Measurements from ENCODE around the gene NR1H3.

DNA sequence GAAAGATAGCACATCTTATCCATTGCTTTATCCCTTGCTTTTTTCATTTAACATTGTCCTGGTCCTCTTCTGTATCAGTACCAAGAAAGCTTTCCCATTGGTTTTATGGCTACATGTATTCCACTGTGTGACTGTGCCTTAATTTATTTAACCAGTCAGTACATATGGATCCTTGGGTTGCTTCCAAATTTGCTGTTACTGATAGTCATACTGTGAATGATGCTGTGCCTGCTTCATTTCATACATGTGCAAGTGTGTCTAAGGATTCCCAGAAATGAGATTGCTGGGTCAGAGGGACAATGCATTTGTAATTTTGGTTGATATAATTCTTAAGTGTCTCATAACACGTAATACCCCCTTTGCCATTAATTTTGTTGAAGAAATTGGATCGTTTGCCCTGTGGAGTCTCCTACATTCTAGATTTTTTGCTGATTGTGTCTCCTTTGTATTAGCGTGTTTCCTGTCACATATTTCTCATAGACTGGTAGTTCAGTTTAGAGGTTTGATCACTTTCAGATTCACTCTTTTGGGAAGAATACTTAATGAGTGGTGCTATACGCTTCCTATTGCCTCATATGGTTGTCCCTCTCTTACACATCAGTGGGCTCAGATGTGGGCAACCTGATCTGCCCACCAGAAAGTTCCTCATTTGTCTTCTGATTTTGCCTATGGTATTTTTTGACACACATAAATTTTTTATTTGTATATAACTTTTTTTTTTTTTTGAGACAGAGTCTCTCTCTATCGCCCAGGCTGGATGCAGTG, 59.5 kb downstream of the NR1H3 start:
- TF ChIP-seq, protein P1, sequence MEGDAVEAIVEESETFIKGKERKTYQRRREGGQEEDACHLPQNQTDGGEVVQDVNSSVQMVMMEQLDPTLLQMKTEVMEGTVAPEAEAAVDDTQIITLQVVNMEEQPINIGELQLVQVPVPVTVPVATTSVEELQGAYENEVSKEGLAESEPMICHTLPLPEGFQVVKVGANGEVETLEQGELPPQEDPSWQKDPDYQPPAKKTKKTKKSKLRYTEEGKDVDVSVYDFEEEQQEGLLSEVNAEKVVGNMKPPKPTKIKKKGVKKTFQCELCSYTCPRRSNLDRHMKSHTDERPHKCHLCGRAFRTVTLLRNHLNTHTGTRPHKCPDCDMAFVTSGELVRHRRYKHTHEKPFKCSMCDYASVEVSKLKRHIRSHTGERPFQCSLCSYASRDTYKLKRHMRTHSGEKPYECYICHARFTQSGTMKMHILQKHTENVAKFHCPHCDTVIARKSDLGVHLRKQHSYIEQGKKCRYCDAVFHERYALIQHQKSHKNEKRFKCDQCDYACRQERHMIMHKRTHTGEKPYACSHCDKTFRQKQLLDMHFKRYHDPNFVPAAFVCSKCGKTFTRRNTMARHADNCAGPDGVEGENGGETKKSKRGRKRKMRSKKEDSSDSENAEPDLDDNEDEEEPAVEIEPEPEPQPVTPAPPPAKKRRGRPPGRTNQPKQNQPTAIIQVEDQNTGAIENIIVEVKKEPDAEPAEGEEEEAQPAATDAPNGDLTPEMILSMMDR (IDR thresholded peaks at IDR 0.05; ENCODE audit: insufficient read depth, low read length, poor library complexity, severe bottlenecking): no peak
- TF ChIP-seq EZH2phosphoT487 (conservative IDR thresholded peaks at IDR 0.05; ENCODE audit: low read length): no peak

All from SU-DHL-6 (cell line).